Left ventricle myocardium inferior (tissue), 1 donor: Measurements from ENCODE around the gene DNM1. TPM values are rescaled to one million over a fixed set of nuclear protein-coding genes. Genes with fewer than 3 reads are reported as not detected.

Experiments
- DNase-seq: peaks from one replicate; pipeline ENCODE4 v3.0.0-alpha.2; 2020
- H3K27ac ChIP-seq: fragments of 200-600 bp; replicated peaks from 2 replicates; pipeline ENCODE4 v1.8.0; 2021
- H3K27me3 ChIP-seq: fragments of 200-600 bp; 2 replicates; pipeline ENCODE4 v1.8.0; 2021; ENCODE audit warnings: low read depth
- H3K36me3 ChIP-seq: fragments of 200-600 bp; 2 replicates; pipeline ENCODE4 v1.8.0; 2021
- H3K4me1 ChIP-seq: fragments of 200-600 bp; 2 replicates; pipeline ENCODE4 v1.8.0; 2021
- H3K4me3 ChIP-seq: fragments of 200-600 bp; 2 replicates; pipeline ENCODE4 v1.8.0; 2021; ENCODE audit warnings: mild to moderate bottlenecking, moderate library complexity
- H3K9me3 ChIP-seq: fragments of 200-600 bp; replicated peaks from 2 replicates; pipeline ENCODE4 v1.8.0; 2021
- intact Hi-C: fragments of 100-400 bp; cut with micrococcal nuclease; formaldehyde crosslinking; loops from one replicate; pipeline ENCODE4 v1.11.0; 2022
- total RNA-seq: library from RNA; stranded (reverse); fragmentation: NEBNext Ultra II Directional; extraction: Animal tissue kit (Norgen Biotek cat#: 25700); gene quantifications from one replicate; pipeline ENCODE4 v1.2.1, GENCODE V29; 2021
- TF ChIP-seq, protein P1 (sequence below): fragments of 200-600 bp; IDR thresholded peaks from 2 replicates; pipeline ENCODE4 v1.8.0; 2021; ENCODE audit warnings: antibody characterized with exemption, mild to moderate bottlenecking, borderline replicate concordance
- donor health status: DM: no; HTN: yes; CAD: no; lungs with severe emphysema.

Gene DNM1
- total RNA-seq, 1 donor from 2014 or later, result 4.9 TPM

- H3K9me3 ChIP-seq, result no peaks in the 10 kb centered on the region
- peak; percentile 92 for DNase-seq
- H3K27ac ChIP-seq, result peak overlapping the region; percentile 52
- no peaks in the 10 kb centered on the region for H3K36me3 ChIP-seq
- TF ChIP-seq, protein P1, sequence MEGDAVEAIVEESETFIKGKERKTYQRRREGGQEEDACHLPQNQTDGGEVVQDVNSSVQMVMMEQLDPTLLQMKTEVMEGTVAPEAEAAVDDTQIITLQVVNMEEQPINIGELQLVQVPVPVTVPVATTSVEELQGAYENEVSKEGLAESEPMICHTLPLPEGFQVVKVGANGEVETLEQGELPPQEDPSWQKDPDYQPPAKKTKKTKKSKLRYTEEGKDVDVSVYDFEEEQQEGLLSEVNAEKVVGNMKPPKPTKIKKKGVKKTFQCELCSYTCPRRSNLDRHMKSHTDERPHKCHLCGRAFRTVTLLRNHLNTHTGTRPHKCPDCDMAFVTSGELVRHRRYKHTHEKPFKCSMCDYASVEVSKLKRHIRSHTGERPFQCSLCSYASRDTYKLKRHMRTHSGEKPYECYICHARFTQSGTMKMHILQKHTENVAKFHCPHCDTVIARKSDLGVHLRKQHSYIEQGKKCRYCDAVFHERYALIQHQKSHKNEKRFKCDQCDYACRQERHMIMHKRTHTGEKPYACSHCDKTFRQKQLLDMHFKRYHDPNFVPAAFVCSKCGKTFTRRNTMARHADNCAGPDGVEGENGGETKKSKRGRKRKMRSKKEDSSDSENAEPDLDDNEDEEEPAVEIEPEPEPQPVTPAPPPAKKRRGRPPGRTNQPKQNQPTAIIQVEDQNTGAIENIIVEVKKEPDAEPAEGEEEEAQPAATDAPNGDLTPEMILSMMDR, result no peak
- H3K27me3 ChIP-seq, result no peaks in the 10 kb centered on the region
- peaks cover 28% of the 10 kb centered on the region for H3K4me1 ChIP-seq
- intact Hi-C loops, result no loop called here
- H3K4me3 ChIP-seq, result peak overlapping the region; percentile 62
These were observed 15.6 kb downstream of the DNM1 start for GRCh38 chr9:128218518-128219389.

- H3K27me3 ChIP-seq, result no peaks in the 10 kb centered on the region
- no peak overlapping the region for H3K4me3 ChIP-seq
- TF ChIP-seq, protein P1, result no peak
- no peaks in the 10 kb centered on the region for H3K9me3 ChIP-seq
- peaks cover 25% of the 10 kb centered on the region for H3K4me1 ChIP-seq
- no peaks in the 10 kb centered on the region for H3K36me3 ChIP-seq
- no peak for DNase-seq
- no peak overlapping the region for H3K27ac ChIP-seq
- intact Hi-C loops, result no loop called here
These were observed 16.7 kb downstream of the DNM1 start for GRCh38 chr9:128219831-128220230.

- no peak for DNase-seq
- H3K27ac ChIP-seq, result no peak overlapping the region
- peaks cover 6% of the 10 kb centered on the region for H3K27me3 ChIP-seq
- intact Hi-C loops, result no loop called here
- no peaks in the 10 kb centered on the region for H3K36me3 ChIP-seq
- H3K9me3 ChIP-seq, result no peaks in the 10 kb centered on the region
- no peak overlapping the region for H3K4me3 ChIP-seq
- peaks cover 15% of the 10 kb centered on the region for H3K4me1 ChIP-seq
- TF ChIP-seq, protein P1, result no peak
These were observed 18.8 kb downstream of the DNM1 start for GRCh38 chr9:128222026-128222425.

DNA sequence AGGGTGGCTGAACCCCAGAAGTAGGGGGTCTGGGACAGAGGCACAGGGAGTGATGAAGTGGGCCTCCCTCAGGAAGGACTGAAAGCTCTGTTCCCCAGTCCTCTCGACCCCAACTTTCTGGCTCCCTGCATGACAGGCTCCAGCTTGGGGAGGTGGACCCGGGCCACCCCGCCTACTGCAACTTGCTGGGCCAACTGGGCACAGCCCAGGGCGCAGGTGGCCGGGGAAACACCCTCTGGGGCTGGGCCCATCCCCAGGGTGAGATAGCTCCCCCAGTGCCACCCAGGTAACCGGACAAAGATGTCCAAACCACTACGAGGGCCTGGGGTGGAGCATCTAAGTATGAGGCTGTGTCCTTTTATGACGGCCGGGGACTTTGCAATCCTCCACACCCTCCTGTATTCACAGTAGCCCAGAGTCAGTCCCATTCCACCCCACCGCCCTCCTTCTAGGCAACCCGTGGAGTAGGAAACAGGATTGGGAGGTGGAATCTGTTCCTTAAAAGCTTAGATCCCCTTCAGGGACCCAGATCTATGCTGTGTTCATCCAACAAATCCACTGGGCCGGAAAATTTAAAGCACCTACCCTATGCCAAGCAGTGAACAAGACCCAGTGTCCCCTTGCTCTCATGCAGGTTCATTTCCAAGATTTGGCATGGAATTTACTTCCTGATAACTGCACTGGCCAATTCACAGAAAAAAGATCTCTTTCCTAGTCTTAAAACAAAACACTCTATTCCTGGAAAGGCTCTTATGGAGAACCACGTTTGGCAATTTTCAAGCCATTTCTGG lies 19.9 kb downstream of the DNM1 start:
- no peaks in the 10 kb centered on the region for H3K36me3 ChIP-seq
- H3K4me1 ChIP-seq, result peaks cover 12% of the 10 kb centered on the region
- TF ChIP-seq, protein P1, result no peak
- H3K4me3 ChIP-seq, result no peak overlapping the region
- H3K27me3 ChIP-seq, result peaks cover 6% of the 10 kb centered on the region
- H3K9me3 ChIP-seq, result no peaks in the 10 kb centered on the region
- intact Hi-C loops, result no loop called here
- H3K27ac ChIP-seq, result no peak overlapping the region
- no peak for DNase-seq

DNA sequence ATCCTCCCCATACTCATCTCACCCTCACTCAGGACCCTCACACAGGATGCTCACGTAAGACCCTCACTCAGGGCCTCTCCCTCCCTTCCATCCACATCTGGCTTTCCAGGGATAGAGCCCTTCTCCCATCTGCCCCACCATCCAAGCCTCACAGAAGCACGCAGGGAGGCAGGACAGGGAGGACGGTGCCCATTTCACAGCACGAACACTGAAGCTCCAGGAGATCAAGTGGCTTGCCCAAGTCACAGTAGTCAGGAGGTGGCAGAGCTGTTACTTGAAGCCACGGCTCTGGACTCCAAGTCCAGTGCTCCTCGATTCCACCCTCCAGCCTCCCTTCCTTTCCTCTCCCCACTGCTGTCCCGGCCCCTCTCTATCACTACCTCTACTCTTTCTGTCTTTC lies 21.7 kb downstream of the DNM1 start:
- Histone ChIP-seq H3K4me3 (no peak overlapping the region), H3K9me3 (no peaks in the 10 kb centered on the region), H3K27me3 (peaks cover 6% of the 10 kb centered on the region), H3K36me3 (no peaks in the 10 kb centered on the region), H3K27ac (no peak overlapping the region), H3K4me1 (no peaks in the 10 kb centered on the region)
- TF ChIP-seq, protein P1, result no peak
- DNase-seq, result no peak
- intact Hi-C loops, result no loop called here
